ENCODE results near the gene DBH. TPM values are rescaled to one million over a fixed set of nuclear protein-coding genes. Genes with fewer than 3 reads are reported as not detected.

Gene DBH
- total RNA-seq = not detected in 2 replicates
- long read RNA-seq = 0 reads

GRCh38 chr9:133635533-133636531 lies at the start of gene DBH:
Gene DBH, plus strand, starts transcription at chr9:133636363. Its CDS starts 9 bp downstream, at chr9:133636372.
- H3K4me3 Mint-ChIP-seq (ENCODE audit: unreplicated experiment) = no peak within 1 kb of the TSS
- no peak for DNase-seq (ENCODE audit: extremely low spot score, unreplicated experiment)
- peaks cover 63% of the 10 kb centered on the region for H3K27me3 Mint-ChIP-seq (ENCODE audit: unreplicated experiment)
- no peaks in the 10 kb centered on the region for H3K9me3 Mint-ChIP-seq (ENCODE audit: unreplicated experiment)
- H3K36me3 Mint-ChIP-seq (ENCODE audit: unreplicated experiment) = no peaks in the 10 kb centered on the region
- H3K4me1 Mint-ChIP-seq (ENCODE audit: unreplicated experiment) = no peaks in the 10 kb centered on the region
- no peak within 1 kb of the TSS for H3K27ac Mint-ChIP-seq (ENCODE audit: unreplicated experiment)
- no peak for TF ChIP-seq CTCF (IDR thresholded peaks at IDR 0.05)

- H3K27ac Mint-ChIP-seq (ENCODE audit: unreplicated experiment) = no peak overlapping the region
- no peak for DNase-seq (ENCODE audit: extremely low spot score, unreplicated experiment)
- peaks cover 32% of the 10 kb centered on the region for H3K27me3 Mint-ChIP-seq (ENCODE audit: unreplicated experiment)
- TF ChIP-seq CTCF (IDR thresholded peaks at IDR 0.05) = no peak
- H3K4me3 Mint-ChIP-seq (ENCODE audit: unreplicated experiment) = no peak overlapping the region
- no peaks in the 10 kb centered on the region for H3K9me3 Mint-ChIP-seq (ENCODE audit: unreplicated experiment)
- H3K36me3 Mint-ChIP-seq (ENCODE audit: unreplicated experiment) = no peaks in the 10 kb centered on the region
- H3K4me1 Mint-ChIP-seq (ENCODE audit: unreplicated experiment) = peaks cover 14% of the 10 kb centered on the region
Observed at GRCh38 chr9:133587051-133587450, 49.1 kb upstream of the DBH start.

GRCh38 chr9:133587466-133587865 lies 48.7 kb upstream of the DBH start:
- no peak for TF ChIP-seq CTCF (IDR thresholded peaks at IDR 0.05)
- H3K4me1 Mint-ChIP-seq (ENCODE audit: unreplicated experiment) = peaks cover 14% of the 10 kb centered on the region
- H3K9me3 Mint-ChIP-seq (ENCODE audit: unreplicated experiment) = no peaks in the 10 kb centered on the region
- DNase-seq (ENCODE audit: extremely low spot score, unreplicated experiment) = no peak
- H3K4me3 Mint-ChIP-seq (ENCODE audit: unreplicated experiment) = no peak overlapping the region
- H3K36me3 Mint-ChIP-seq (ENCODE audit: unreplicated experiment) = no peaks in the 10 kb centered on the region
- peaks cover 29% of the 10 kb centered on the region for H3K27me3 Mint-ChIP-seq (ENCODE audit: unreplicated experiment)
- H3K27ac Mint-ChIP-seq (ENCODE audit: unreplicated experiment) = no peak overlapping the region

- Mint-ChIP-seq H3K27me3 (ENCODE audit: unreplicated experiment) (peaks cover 21% of the 10 kb centered on the region), H3K9me3 (ENCODE audit: unreplicated experiment) (no peaks in the 10 kb centered on the region), H3K4me1 (ENCODE audit: unreplicated experiment) (peaks cover 10% of the 10 kb centered on the region), H3K4me3 (ENCODE audit: unreplicated experiment) (no peak overlapping the region), H3K36me3 (ENCODE audit: unreplicated experiment) (no peaks in the 10 kb centered on the region), H3K27ac (ENCODE audit: unreplicated experiment) (no peak overlapping the region)
- no peak for DNase-seq (ENCODE audit: extremely low spot score, unreplicated experiment)
- TF ChIP-seq CTCF (IDR thresholded peaks at IDR 0.05) = peak; percentile 43
Observed at GRCh38 chr9:133589454-133590227, 46.5 kb upstream of the DBH start.
